Measurements from ENCODE around the gene GNG12. TPM values are rescaled to one million over a fixed set of nuclear protein-coding genes. Genes with fewer than 3 reads are reported as not detected.

The GNG12 gene
- total and polyA plus RNA-seq, 2 donors from 2014 or later = 46.1 to 89.3 TPM

DNA sequence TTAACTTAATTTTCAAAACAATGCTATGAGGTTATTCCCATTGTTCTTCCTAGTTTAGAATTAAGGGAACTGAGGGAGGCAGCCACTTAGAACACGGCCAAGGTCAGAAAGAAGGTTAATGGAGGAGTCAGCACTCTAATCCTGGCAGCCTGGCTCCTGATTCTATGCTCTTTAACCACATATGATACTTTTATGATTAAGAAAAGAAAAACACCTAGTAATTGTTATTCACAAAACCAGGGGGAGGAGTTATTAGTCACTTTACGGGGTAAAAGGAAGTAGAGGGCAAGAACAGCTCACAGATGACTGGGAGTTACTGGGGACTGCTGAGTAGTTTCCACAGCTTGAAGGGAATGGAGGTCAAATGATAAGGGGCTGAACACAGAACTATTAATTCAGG is 109.6 kb downstream of the GNG12 start:
- no peak for FAIRE-seq
- Histone ChIP-seq H3K36me3 (ENCODE audit: control insufficient read depth in 2 of 3, insufficient read depth in 3 of 3, low read length in 3 of 3) (no peaks in the 10 kb centered on the region), H3K9me3 (ENCODE audit: control insufficient read depth in 2 of 3, insufficient read depth in 1 of 3, low read length in 3 of 3) (no peaks in the 10 kb centered on the region), H3K27ac (ENCODE audit: low read depth in 2 of 2, low read length in 2 of 2) (peak overlapping the region; percentile 68 to 76), H3K27me3 (ENCODE audit: control insufficient read depth, insufficient read depth, low read length) (no peaks in the 10 kb centered on the region), H3K9ac (ENCODE audit: low read length in 3 of 3) (peak overlapping the region in 1 of 3 donors; percentile 21), H3K4me1 (ENCODE audit: control insufficient read depth in 2 of 3, insufficient read depth in 2 of 3, low read depth in 1 of 3, low read length in 3 of 3) (peaks cover 5 to 38% (median 24%) of the 10 kb centered on the region in 3 donors), H3K4me3 (ENCODE audit: low read length in 3 of 3) (no peak overlapping the region)
- no peak for DNase-seq
- TF ChIP-seq, protein P1, sequence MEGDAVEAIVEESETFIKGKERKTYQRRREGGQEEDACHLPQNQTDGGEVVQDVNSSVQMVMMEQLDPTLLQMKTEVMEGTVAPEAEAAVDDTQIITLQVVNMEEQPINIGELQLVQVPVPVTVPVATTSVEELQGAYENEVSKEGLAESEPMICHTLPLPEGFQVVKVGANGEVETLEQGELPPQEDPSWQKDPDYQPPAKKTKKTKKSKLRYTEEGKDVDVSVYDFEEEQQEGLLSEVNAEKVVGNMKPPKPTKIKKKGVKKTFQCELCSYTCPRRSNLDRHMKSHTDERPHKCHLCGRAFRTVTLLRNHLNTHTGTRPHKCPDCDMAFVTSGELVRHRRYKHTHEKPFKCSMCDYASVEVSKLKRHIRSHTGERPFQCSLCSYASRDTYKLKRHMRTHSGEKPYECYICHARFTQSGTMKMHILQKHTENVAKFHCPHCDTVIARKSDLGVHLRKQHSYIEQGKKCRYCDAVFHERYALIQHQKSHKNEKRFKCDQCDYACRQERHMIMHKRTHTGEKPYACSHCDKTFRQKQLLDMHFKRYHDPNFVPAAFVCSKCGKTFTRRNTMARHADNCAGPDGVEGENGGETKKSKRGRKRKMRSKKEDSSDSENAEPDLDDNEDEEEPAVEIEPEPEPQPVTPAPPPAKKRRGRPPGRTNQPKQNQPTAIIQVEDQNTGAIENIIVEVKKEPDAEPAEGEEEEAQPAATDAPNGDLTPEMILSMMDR (IDR thresholded peaks at IDR 0.05; ENCODE audit: borderline replicate concordance, extremely low read depth, insufficient read depth) = no peak
- intact Hi-C loops (cut with DNase I) = no loop called here

DNA sequence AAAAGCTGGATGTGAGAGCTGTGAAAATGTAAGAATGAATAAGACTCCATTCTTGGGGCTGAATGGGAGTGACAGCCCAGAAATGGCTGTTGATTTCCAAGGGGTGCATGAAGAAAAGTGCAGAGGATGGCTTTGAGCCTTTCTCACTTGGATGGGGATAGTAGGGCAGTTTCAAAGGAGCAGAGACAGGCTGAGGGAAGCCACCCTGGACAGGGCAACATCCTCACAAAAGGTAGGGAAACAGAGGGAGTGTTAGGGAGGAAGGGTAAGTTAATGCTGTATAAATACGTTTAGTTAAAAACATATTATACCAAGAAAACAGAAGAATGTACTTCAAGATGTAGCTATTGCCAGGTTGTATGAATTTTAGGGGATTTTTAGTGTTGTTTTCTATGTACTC is 110.1 kb downstream of the GNG12 start:
- intact Hi-C loops (cut with DNase I) = no loop called here
- H3K36me3 ChIP-seq (ENCODE audit: control insufficient read depth in 2 of 3, insufficient read depth in 3 of 3, low read length in 3 of 3) = no peaks in the 10 kb centered on the region
- H3K4me1 ChIP-seq (ENCODE audit: control insufficient read depth in 2 of 3, insufficient read depth in 2 of 3, low read depth in 1 of 3, low read length in 3 of 3) = peaks cover 5 to 40% (median 26%) of the 10 kb centered on the region in 3 donors
- TF ChIP-seq, protein P1 (IDR thresholded peaks at IDR 0.05; ENCODE audit: borderline replicate concordance, extremely low read depth, insufficient read depth) = no peak
- no peak overlapping the region for H3K4me3 ChIP-seq (ENCODE audit: low read length in 3 of 3)
- DNase-seq (no peak), FAIRE-seq (no peak)
- H3K9ac ChIP-seq (ENCODE audit: low read length in 3 of 3) = peak overlapping the region in 1 of 3 donors; percentile 28
- no peaks in the 10 kb centered on the region for H3K9me3 ChIP-seq (ENCODE audit: control insufficient read depth in 2 of 3, insufficient read depth in 1 of 3, low read length in 3 of 3)
- peak overlapping the region; percentile 72 to 76 for H3K27ac ChIP-seq (ENCODE audit: low read depth in 2 of 2, low read length in 2 of 2)
- H3K27me3 ChIP-seq (ENCODE audit: control insufficient read depth, insufficient read depth, low read length) = no peaks in the 10 kb centered on the region

DNA sequence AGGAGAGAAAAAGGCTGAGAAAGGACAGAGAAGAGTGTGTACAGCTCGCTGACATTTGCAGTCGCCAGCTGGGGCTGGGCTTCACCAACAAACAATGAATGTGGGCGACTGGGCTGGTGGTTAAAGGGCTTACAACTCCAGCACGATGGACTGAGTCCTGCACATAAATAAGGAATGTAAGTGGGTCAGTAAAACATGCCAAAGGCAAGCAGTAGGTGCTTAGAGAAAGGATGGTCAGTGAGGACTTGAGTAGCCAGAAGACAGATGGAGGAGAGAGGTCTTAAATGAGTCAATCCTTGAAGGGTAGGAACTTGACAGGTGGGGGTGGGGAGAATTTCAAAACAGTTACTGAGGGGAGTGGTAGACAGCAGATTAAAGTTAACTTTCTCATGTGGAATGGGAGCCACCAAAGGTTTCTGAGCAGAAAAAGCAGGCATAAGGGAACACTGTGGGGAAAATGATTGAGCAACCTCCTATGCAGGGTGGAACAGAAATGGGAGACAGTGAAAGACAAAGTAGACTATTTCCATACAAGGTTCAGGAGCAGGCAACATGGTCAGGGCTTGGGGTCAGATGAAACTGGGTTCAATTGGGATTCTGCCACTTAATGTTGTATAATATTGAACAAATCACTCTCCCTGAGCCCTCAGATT is 110.8 kb downstream of the GNG12 start:
- H3K4me3 ChIP-seq (ENCODE audit: low read length in 3 of 3) = no peak overlapping the region
- intact Hi-C loops (cut with DNase I) = no loop called here
- peak overlapping the region in 1 of 2 donors; percentile 76 for H3K27ac ChIP-seq (ENCODE audit: low read depth in 2 of 2, low read length in 2 of 2)
- TF ChIP-seq, protein P1 (IDR thresholded peaks at IDR 0.05; ENCODE audit: borderline replicate concordance, extremely low read depth, insufficient read depth) = no peak
- peak overlapping the region in 1 of 3 donors; percentile 28 for H3K9ac ChIP-seq (ENCODE audit: low read length in 3 of 3)
- H3K27me3 ChIP-seq (ENCODE audit: control insufficient read depth, insufficient read depth, low read length) = no peaks in the 10 kb centered on the region
- FAIRE-seq (no peak), DNase-seq (no peak)
- H3K36me3 ChIP-seq (ENCODE audit: control insufficient read depth in 2 of 3, insufficient read depth in 3 of 3, low read length in 3 of 3) = no peaks in the 10 kb centered on the region
- H3K9me3 ChIP-seq (ENCODE audit: control insufficient read depth in 2 of 3, insufficient read depth in 1 of 3, low read length in 3 of 3) = no peaks in the 10 kb centered on the region
- peaks cover 5 to 47% (median 29%) of the 10 kb centered on the region in 3 donors for H3K4me1 ChIP-seq (ENCODE audit: control insufficient read depth in 2 of 3, insufficient read depth in 2 of 3, low read depth in 1 of 3, low read length in 3 of 3)
